Measurements from ENCODE around the gene DNAJC17. TPM values are rescaled to one million over a fixed set of nuclear protein-coding genes. Genes with fewer than 3 reads are reported as not detected.

DNAJC17 gene
- total RNA-seq, 1 donor from 2014 or later: 43.2 TPM

- no peak for DNase-seq
- no peaks in the 10 kb centered on the region for H3K9me3 Mint-ChIP-seq (ENCODE audit: unreplicated experiment)
- TF ChIP-seq CTCF (IDR thresholded peaks at IDR 0.05; ENCODE audit: partially characterized antibody, unreplicated experiment): no peak
- H3K4me1 Mint-ChIP-seq (ENCODE audit: low read depth, unreplicated experiment): no peaks in the 10 kb centered on the region
- H3K4me3 Mint-ChIP-seq (ENCODE audit: unreplicated experiment): no peak overlapping the region
- no peak overlapping the region for H3K27ac Mint-ChIP-seq (ENCODE audit: unreplicated experiment)
- no peaks in the 10 kb centered on the region for H3K36me3 Mint-ChIP-seq (ENCODE audit: unreplicated experiment)
- peaks cover 5% of the 10 kb centered on the region for H3K27me3 Mint-ChIP-seq (ENCODE audit: unreplicated experiment)
These were observed 11.2 kb downstream of the DNAJC17 start for GRCh38 chr15:40796041-40796440.

- H3K27me3 Mint-ChIP-seq (ENCODE audit: unreplicated experiment): peaks cover 3% of the 10 kb centered on the region
- H3K9me3 Mint-ChIP-seq (ENCODE audit: unreplicated experiment): no peaks in the 10 kb centered on the region
- DNase-seq: no peak
- H3K36me3 Mint-ChIP-seq (ENCODE audit: unreplicated experiment): no peaks in the 10 kb centered on the region
- H3K4me3 Mint-ChIP-seq (ENCODE audit: unreplicated experiment): no peak overlapping the region
- H3K4me1 Mint-ChIP-seq (ENCODE audit: low read depth, unreplicated experiment): peaks cover 2% of the 10 kb centered on the region
- H3K27ac Mint-ChIP-seq (ENCODE audit: unreplicated experiment): no peak overlapping the region
- TF ChIP-seq CTCF (IDR thresholded peaks at IDR 0.05; ENCODE audit: partially characterized antibody, unreplicated experiment): no peak
These were observed 13.9 kb downstream of the DNAJC17 start for GRCh38 chr15:40793216-40793989.

- Mint-ChIP-seq H3K4me3 (ENCODE audit: unreplicated experiment) (no peak overlapping the region), H3K27me3 (ENCODE audit: unreplicated experiment) (peaks cover 2% of the 10 kb centered on the region), H3K27ac (ENCODE audit: unreplicated experiment) (no peak overlapping the region), H3K9me3 (ENCODE audit: unreplicated experiment) (no peaks in the 10 kb centered on the region), H3K36me3 (ENCODE audit: unreplicated experiment) (no peaks in the 10 kb centered on the region), H3K4me1 (ENCODE audit: low read depth, unreplicated experiment) (peaks cover 2% of the 10 kb centered on the region)
- DNase-seq: no peak
- TF ChIP-seq CTCF (IDR thresholded peaks at IDR 0.05; ENCODE audit: partially characterized antibody, unreplicated experiment): no peak
These were observed 14.9 kb downstream of the DNAJC17 start for GRCh38 chr15:40792394-40792793.

GRCh38 chr15:40790718-40791117 lies 16.6 kb downstream of the DNAJC17 start:
- DNase-seq: no peak
- Mint-ChIP-seq H3K9me3 (ENCODE audit: unreplicated experiment) (no peaks in the 10 kb centered on the region), H3K27me3 (ENCODE audit: unreplicated experiment) (peaks cover 2% of the 10 kb centered on the region), H3K4me3 (ENCODE audit: unreplicated experiment) (no peak overlapping the region), H3K4me1 (ENCODE audit: low read depth, unreplicated experiment) (peaks cover 2% of the 10 kb centered on the region), H3K27ac (ENCODE audit: unreplicated experiment) (no peak overlapping the region), H3K36me3 (ENCODE audit: unreplicated experiment) (no peaks in the 10 kb centered on the region)
- TF ChIP-seq CTCF (IDR thresholded peaks at IDR 0.05; ENCODE audit: partially characterized antibody, unreplicated experiment): no peak

- no peak for TF ChIP-seq CTCF (IDR thresholded peaks at IDR 0.05; ENCODE audit: partially characterized antibody, unreplicated experiment)
- no peak overlapping the region for H3K27ac Mint-ChIP-seq (ENCODE audit: unreplicated experiment)
These were observed 17.3 kb downstream of the DNAJC17 start for GRCh38 chr15:40789999-40790398.

More at GRCh38 chr15:40789999-40790398, 17.3 kb downstream of the DNAJC17 start:
- no peak for DNase-seq
- no peak overlapping the region for H3K4me3 Mint-ChIP-seq (ENCODE audit: unreplicated experiment)
- no peaks in the 10 kb centered on the region for H3K9me3 Mint-ChIP-seq (ENCODE audit: unreplicated experiment)
- H3K36me3 Mint-ChIP-seq (ENCODE audit: unreplicated experiment): no peaks in the 10 kb centered on the region
- peaks cover 2% of the 10 kb centered on the region for H3K27me3 Mint-ChIP-seq (ENCODE audit: unreplicated experiment)
- H3K4me1 Mint-ChIP-seq (ENCODE audit: low read depth, unreplicated experiment): peaks cover 2% of the 10 kb centered on the region

All from glutamatergic neuron (in vitro differentiated cells).